ENCODE data around the gene WDR46. TPM values are rescaled to one million over a fixed set of nuclear protein-coding genes. Genes with fewer than 3 reads are reported as not detected.

The WDR46 gene
- total and polyA plus RNA-seq, 2 of the 13 experiments (the other 11 are each of a cell fraction or from before 2014, with no cell fraction given): 47.4 to 105 TPM

- TF ChIP-seq, protein P1, sequence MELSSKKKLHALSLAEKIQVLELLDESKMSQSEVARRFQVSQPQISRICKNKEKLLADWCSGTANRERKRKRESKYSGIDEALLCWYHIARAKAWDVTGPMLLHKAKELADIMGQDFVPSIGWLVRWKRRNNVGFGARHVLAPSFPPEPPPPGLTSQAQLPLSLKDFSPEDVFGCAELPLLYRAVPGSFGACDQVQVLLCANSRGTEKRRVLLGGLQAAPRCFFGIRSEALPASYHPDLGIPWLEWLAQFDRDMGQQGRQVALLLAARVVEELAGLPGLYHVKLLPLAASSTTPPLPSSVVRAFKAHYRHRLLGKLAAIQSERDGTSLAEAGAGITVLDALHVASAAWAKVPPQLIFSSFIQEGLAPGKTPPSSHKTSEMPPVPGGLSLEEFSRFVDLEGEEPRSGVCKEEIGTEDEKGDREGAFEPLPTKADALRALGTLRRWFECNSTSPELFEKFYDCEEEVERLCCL (CRISPR knock-in tag; IDR thresholded peaks at IDR 0.05; ENCODE audit: borderline replicate concordance): peak; percentile 57; the same call in 1 of the 2 replicates
- TF ChIP-seq ZFP62 (CRISPR knock-in tag; IDR thresholded peaks at IDR 0.05) (no peak), RFX5 (IDR thresholded peaks at IDR 0.05; ENCODE audit: low read depth, low read length) (peak; percentile 81; the same call in 1 of the 2 replicates), ZC3H13 (CRISPR knock-in tag; IDR thresholded peaks at IDR 0.05) (peak; percentile 84; the same call in 1 of the 2 replicates), PRDM4 (CRISPR knock-in tag; IDR thresholded peaks at IDR 0.05; ENCODE audit: borderline replicate concordance) (no peak), FIP1L1 (IDR thresholded peaks at IDR 0.05; ENCODE audit: borderline replicate concordance, insufficient read depth, low read depth, low read length) (no peak), ZNF577 (CRISPR knock-in tag; IDR thresholded peaks at IDR 0.05; ENCODE audit: borderline replicate concordance, low read depth) (no peak), AHR (CRISPR knock-in tag; IDR thresholded peaks at IDR 0.05) (peak; percentile 71; the same call in 1 of the 2 replicates), ZNF333 (CRISPR knock-in tag; IDR thresholded peaks at IDR 0.05; ENCODE audit: borderline replicate concordance) (peak; percentile 50), ASH2L (IDR thresholded peaks at IDR 0.05; ENCODE audit: insufficient read length, low read depth, low read length) (peak; percentile 85), ZNF841 (CRISPR knock-in tag; IDR thresholded peaks at IDR 0.05; ENCODE audit: borderline replicate concordance) (no peak), ZNF101 (CRISPR knock-in tag; IDR thresholded peaks at IDR 0.05; ENCODE audit: borderline replicate concordance, low read depth) (no peak; the same call in 1 of the 2 replicates), ZNF572 (CRISPR knock-in tag; IDR thresholded peaks at IDR 0.05) (peak; percentile 97; the same call in 1 of the 2 replicates), ZNF253 (CRISPR knock-in tag; IDR thresholded peaks at IDR 0.05; ENCODE audit: borderline replicate concordance) (peak; percentile 29; the same call in 1 of the 2 replicates), NR2F1 (CRISPR knock-in tag; IDR thresholded peaks at IDR 0.05) (peak in 1 of 2 experiments; percentile 66; a peak in 2 of 4 replicates), SMAD1 (CRISPR knock-in tag; IDR thresholded peaks at IDR 0.05; ENCODE audit: borderline replicate concordance, low read depth) (no peak), SALL1 (CRISPR knock-in tag; IDR thresholded peaks at IDR 0.05) (no peak; the same call in none of the 2 replicates), RELA (CRISPR knock-in tag; IDR thresholded peaks at IDR 0.05) (0 out of 2 replicates have a peak, but pooled peaks have one; percentile 70), ZNF558 (CRISPR knock-in tag; IDR thresholded peaks at IDR 0.05; ENCODE audit: borderline replicate concordance) (0 out of 2 replicates have a peak, but pooled peaks have one; percentile 53)
- TF ChIP-seq, protein P2, sequence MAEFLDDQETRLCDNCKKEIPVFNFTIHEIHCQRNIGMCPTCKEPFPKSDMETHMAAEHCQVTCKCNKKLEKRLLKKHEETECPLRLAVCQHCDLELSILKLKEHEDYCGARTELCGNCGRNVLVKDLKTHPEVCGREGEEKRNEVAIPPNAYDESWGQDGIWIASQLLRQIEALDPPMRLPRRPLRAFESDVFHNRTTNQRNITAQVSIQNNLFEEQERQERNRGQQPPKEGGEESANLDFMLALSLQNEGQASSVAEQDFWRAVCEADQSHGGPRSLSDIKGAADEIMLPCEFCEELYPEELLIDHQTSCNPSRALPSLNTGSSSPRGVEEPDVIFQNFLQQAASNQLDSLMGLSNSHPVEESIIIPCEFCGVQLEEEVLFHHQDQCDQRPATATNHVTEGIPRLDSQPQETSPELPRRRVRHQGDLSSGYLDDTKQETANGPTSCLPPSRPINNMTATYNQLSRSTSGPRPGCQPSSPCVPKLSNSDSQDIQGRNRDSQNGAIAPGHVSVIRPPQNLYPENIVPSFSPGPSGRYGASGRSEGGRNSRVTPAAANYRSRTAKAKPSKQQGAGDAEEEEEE (CRISPR knock-in tag; IDR thresholded peaks at IDR 0.05; ENCODE audit: borderline replicate concordance): no peak
- TF ChIP-seq, protein P3, sequence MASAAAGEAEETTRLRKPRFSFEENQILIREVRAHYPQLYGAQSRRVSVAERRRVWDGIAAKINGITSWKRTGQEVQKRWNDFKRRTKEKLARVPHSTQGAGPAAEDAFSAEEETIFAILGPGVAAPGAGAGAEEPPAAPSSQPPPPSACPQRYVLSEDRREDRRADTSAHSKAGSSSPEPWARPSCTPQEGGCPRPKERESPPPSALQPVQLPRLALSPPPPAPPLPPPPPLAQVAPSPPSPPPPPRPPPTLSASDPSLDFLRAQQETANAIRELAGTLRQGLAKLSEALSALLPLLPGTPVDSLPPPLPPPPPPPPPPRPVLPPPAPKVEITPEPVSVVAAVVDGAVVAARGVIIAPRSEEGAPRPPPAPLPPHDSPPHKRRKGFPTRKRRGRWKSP (CRISPR knock-in tag; IDR thresholded peaks at IDR 0.05): peak; percentile 100
Observed at GRCh38 chr6:33248932-33249731, 39.9 kb downstream of the WDR46 start (continued).
